WTC11 (cell line): ENCODE results near the gene LAMA5. TPM values are rescaled to one million over a fixed set of nuclear protein-coding genes. Genes with fewer than 3 reads are reported as not detected.

Experiments used
- ATAC-seq: fragments of 200-7000 bp; cut with Tn5 transposase; 2 replicates; pipeline ENCODE4 v1.10.0; 2021; ENCODE audit warnings: mild to moderate bottlenecking, moderate library complexity
- CTCF ChIA-PET: fragments of 300-600 bp; sonication (Branson Sonifier 250); formaldehyde crosslinking; loops from one replicate; lab custom pipeline; 2021; ENCODE audit warnings: antibody characterized with exemption; lab: Charles Lee
- POLR2A ChIA-PET: fragments of 350-600 bp; sonication (Branson Sonifier 250); formaldehyde crosslinking; loops from one replicate; lab custom pipeline; 2021; ENCODE audit warnings: antibody characterized with exemption; lab: Charles Lee
- DNase-seq: peaks from one replicate; pipeline ENCODE4 v3.0.0; 2021; ENCODE audit warnings: low spot score
- H3K27ac Mint-ChIP-seq: 2 replicates; pipeline ENCODE4 v1.8.0; 2021; ENCODE audit warnings: mixed read lengths
- H3K27me3 Mint-ChIP-seq: 2 replicates; pipeline ENCODE4 v1.8.0; 2021; ENCODE audit warnings: low read depth, mild to moderate bottlenecking, moderate library complexity, mixed read lengths
- H3K36me3 Mint-ChIP-seq: 2 replicates; pipeline ENCODE4 v1.8.0; 2021; ENCODE audit warnings: mixed read lengths
- H3K4me1 Mint-ChIP-seq: 2 replicates; pipeline ENCODE4 v1.8.0; 2022; ENCODE audit warnings: mixed read lengths
- H3K4me3 Mint-ChIP-seq: 2 replicates; pipeline ENCODE4 v1.8.0; 2021; ENCODE audit warnings: mild to moderate bottlenecking, moderate library complexity, mixed read lengths
- H3K9me3 Mint-ChIP-seq: 2 replicates; pipeline ENCODE4 v1.8.0; 2021; ENCODE audit warnings: mixed read lengths
- ERG ChIP-seq: fragments of 250-450 bp; sonication (Bioruptor Pico); IDR thresholded peaks from 2 replicates; pipeline ENCODE4 v1.8.0; 2021; ENCODE audit warnings: mild to moderate bottlenecking
- FOXP4 ChIP-seq: sonication (generic); formaldehyde crosslinking; IDR thresholded peaks from 2 replicates; pipeline ENCODE4 v1.8.0; 2022; ENCODE audit warnings: mild to moderate bottlenecking, missing genetic modification reagents
- USF2 ChIP-seq: sonication (generic); formaldehyde crosslinking; IDR thresholded peaks from 2 replicates; pipeline ENCODE4 v1.8.1; 2023; ENCODE audit warnings: mild to moderate bottlenecking, missing genetic modification reagents, moderate library complexity
- ZNF232 ChIP-seq: sonication (generic); formaldehyde crosslinking; IDR thresholded peaks from 2 replicates; pipeline ENCODE4 v1.8.0; 2022; ENCODE audit warnings: mild to moderate bottlenecking, missing genetic modification reagents
- ZNF281 ChIP-seq: sonication (generic); formaldehyde crosslinking; IDR thresholded peaks from 2 replicates; pipeline ENCODE4 v1.8.0; 2023; ENCODE audit warnings: mild to moderate bottlenecking, missing genetic modification reagents
- ZNF425 ChIP-seq: fragments of 250-450 bp; sonication (Bioruptor Pico); conservative IDR thresholded peaks from 2 replicates; pipeline ENCODE4 v1.9.0; 2021; ENCODE audit warnings: mild to moderate bottlenecking
- ZSCAN18 ChIP-seq: fragments of 250-450 bp; sonication (Bioruptor Pico); IDR thresholded peaks from 2 replicates; pipeline ENCODE4 v2.1.2; 2022; ENCODE audit warnings: mild to moderate bottlenecking, moderate library complexity
- total RNA-seq: library from RNA; stranded (reverse); gene quantifications from 3 replicates; pipeline ENCODE4 v1.2.3, GENCODE V29; 2021
- TF ChIP-seq, protein P1 (sequence below): sonication (generic); formaldehyde crosslinking; conservative IDR thresholded peaks from 2 replicates; pipeline ENCODE4 v1.8.1; 2023; ENCODE audit warnings: mild to moderate bottlenecking, low read depth, missing genetic modification reagents, moderate library complexity
- TF ChIP-seq, protein P2 (sequence below): sonication (generic); formaldehyde crosslinking; IDR thresholded peaks from 2 replicates; pipeline ENCODE4 v1.8.0; 2023; ENCODE audit warnings: missing genetic modification reagents, mild to moderate bottlenecking, borderline replicate concordance
- TF ChIP-seq, protein P3 (sequence below): sonication (generic); formaldehyde crosslinking; IDR thresholded peaks from 2 replicates; pipeline ENCODE4 v1.8.0; 2022; ENCODE audit warnings: missing genetic modification reagents

LAMA5 gene
- total RNA-seq, 1 experiment from 2014 or later = 329 TPM

GRCh38 chr20:62413025-62413570, 46.0 kb upstream of the LAMA5 start (continued):
- TF ChIP-seq ERG (no peak), ZSCAN18 (CRISPR knock-in tag) (no peak)

GRCh38 chr20:62412194-62413024, 45.3 kb upstream of the LAMA5 start:
- Mint-ChIP-seq H3K9me3 (no peaks in the 10 kb centered on the region), H3K36me3 (no peaks in the 10 kb centered on the region), H3K4me3 (no peak overlapping the region), H3K27me3 (peaks cover 5% of the 10 kb centered on the region), H3K27ac (no peak overlapping the region), H3K4me1 (no peaks in the 10 kb centered on the region)
- DNase-seq = no peak
- CTCF ChIA-PET = interaction anchor here (1.2 to 3.1 kb wide), 3 partner anchors 12 to 15 kb away, joined by 3 to 27 read pairs (median 3); partner anchors contain the start of gene RBBP8NL
- POLR2A ChIA-PET = no interaction called here
- no peak for ATAC-seq
- TF ChIP-seq, protein P1, sequence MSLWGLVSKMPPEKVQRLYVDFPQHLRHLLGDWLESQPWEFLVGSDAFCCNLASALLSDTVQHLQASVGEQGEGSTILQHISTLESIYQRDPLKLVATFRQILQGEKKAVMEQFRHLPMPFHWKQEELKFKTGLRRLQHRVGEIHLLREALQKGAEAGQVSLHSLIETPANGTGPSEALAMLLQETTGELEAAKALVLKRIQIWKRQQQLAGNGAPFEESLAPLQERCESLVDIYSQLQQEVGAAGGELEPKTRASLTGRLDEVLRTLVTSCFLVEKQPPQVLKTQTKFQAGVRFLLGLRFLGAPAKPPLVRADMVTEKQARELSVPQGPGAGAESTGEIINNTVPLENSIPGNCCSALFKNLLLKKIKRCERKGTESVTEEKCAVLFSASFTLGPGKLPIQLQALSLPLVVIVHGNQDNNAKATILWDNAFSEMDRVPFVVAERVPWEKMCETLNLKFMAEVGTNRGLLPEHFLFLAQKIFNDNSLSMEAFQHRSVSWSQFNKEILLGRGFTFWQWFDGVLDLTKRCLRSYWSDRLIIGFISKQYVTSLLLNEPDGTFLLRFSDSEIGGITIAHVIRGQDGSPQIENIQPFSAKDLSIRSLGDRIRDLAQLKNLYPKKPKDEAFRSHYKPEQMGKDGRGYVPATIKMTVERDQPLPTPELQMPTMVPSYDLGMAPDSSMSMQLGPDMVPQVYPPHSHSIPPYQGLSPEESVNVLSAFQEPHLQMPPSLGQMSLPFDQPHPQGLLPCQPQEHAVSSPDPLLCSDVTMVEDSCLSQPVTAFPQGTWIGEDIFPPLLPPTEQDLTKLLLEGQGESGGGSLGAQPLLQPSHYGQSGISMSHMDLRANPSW (CRISPR knock-in tag) = no peak
- no peak for TF ChIP-seq ZNF425 (CRISPR knock-in tag)
- TF ChIP-seq USF2 = no peak
- no peak for TF ChIP-seq ZNF281 (CRISPR knock-in tag)
- no peak for TF ChIP-seq FOXP4 (CRISPR knock-in tag)
- TF ChIP-seq, protein P2, sequence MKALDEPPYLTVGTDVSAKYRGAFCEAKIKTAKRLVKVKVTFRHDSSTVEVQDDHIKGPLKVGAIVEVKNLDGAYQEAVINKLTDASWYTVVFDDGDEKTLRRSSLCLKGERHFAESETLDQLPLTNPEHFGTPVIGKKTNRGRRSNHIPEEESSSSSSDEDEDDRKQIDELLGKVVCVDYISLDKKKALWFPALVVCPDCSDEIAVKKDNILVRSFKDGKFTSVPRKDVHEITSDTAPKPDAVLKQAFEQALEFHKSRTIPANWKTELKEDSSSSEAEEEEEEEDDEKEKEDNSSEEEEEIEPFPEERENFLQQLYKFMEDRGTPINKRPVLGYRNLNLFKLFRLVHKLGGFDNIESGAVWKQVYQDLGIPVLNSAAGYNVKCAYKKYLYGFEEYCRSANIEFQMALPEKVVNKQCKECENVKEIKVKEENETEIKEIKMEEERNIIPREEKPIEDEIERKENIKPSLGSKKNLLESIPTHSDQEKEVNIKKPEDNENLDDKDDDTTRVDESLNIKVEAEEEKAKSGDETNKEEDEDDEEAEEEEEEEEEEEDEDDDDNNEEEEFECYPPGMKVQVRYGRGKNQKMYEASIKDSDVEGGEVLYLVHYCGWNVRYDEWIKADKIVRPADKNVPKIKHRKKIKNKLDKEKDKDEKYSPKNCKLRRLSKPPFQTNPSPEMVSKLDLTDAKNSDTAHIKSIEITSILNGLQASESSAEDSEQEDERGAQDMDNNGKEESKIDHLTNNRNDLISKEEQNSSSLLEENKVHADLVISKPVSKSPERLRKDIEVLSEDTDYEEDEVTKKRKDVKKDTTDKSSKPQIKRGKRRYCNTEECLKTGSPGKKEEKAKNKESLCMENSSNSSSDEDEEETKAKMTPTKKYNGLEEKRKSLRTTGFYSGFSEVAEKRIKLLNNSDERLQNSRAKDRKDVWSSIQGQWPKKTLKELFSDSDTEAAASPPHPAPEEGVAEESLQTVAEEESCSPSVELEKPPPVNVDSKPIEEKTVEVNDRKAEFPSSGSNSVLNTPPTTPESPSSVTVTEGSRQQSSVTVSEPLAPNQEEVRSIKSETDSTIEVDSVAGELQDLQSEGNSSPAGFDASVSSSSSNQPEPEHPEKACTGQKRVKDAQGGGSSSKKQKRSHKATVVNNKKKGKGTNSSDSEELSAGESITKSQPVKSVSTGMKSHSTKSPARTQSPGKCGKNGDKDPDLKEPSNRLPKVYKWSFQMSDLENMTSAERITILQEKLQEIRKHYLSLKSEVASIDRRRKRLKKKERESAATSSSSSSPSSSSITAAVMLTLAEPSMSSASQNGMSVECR (CRISPR knock-in tag) = no peak
- no peak for TF ChIP-seq ZNF232 (CRISPR knock-in tag)
- TF ChIP-seq, protein P3, sequence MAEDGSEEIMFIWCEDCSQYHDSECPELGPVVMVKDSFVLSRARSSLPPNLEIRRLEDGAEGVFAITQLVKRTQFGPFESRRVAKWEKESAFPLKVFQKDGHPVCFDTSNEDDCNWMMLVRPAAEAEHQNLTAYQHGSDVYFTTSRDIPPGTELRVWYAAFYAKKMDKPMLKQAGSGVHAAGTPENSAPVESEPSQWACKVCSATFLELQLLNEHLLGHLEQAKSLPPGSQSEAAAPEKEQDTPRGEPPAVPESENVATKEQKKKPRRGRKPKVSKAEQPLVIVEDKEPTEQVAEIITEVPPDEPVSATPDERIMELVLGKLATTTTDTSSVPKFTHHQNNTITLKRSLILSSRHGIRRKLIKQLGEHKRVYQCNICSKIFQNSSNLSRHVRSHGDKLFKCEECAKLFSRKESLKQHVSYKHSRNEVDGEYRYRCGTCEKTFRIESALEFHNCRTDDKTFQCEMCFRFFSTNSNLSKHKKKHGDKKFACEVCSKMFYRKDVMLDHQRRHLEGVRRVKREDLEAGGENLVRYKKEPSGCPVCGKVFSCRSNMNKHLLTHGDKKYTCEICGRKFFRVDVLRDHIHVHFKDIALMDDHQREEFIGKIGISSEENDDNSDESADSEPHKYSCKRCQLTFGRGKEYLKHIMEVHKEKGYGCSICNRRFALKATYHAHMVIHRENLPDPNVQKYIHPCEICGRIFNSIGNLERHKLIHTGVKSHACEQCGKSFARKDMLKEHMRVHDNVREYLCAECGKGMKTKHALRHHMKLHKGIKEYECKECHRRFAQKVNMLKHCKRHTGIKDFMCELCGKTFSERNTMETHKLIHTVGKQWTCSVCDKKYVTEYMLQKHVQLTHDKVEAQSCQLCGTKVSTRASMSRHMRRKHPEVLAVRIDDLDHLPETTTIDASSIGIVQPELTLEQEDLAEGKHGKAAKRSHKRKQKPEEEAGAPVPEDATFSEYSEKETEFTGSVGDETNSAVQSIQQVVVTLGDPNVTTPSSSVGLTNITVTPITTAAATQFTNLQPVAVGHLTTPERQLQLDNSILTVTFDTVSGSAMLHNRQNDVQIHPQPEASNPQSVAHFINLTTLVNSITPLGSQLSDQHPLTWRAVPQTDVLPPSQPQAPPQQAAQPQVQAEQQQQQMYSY (CRISPR knock-in tag) = no peak
